ENCODE data around the gene RHBDD2.

The RHBDD2 gene

GRCh38 chr7:75876126-75876881 lies 2.5 kb upstream of the RHBDD2 start:
- H4K20me1 ChIP-seq (ENCODE audit: control insufficient read depth, insufficient read depth, low read depth, low read length): no peaks in the 10 kb centered on the region
- no peaks in the 10 kb centered on the region for H3K9me2 ChIP-seq (replicated peaks; ENCODE audit: control insufficient read depth, low read length)
- H3K4me3 ChIP-seq (ENCODE audit: low read length): no peak overlapping the region
- H3K27me3 ChIP-seq (ENCODE audit: control insufficient read depth, low read length): no peaks in the 10 kb centered on the region; the same call in 1 of the 2 replicates
- H3K36me3 ChIP-seq (ENCODE audit: control insufficient read depth, low read length): peaks cover 6% of the 10 kb centered on the region
- TF ChIP-seq CTCF (IDR thresholded peaks at IDR 0.05; ENCODE audit: low read depth, low read length, poor library complexity, severe bottlenecking): no peak
- no peak for TF ChIP-seq EZH2phosphoT487 (IDR thresholded peaks at IDR 0.05; ENCODE audit: borderline replicate concordance, low read length)
- H3K4me2 ChIP-seq (ENCODE audit: low read length): no peak overlapping the region
- H3K9me3 ChIP-seq (ENCODE audit: control insufficient read depth, insufficient read depth, low read length): no peaks in the 10 kb centered on the region
- no peak overlapping the region for H3K27ac ChIP-seq (ENCODE audit: low read depth, low read length)
- H3K79me2 ChIP-seq (ENCODE audit: control insufficient read depth, low read length): peaks cover 13% of the 10 kb centered on the region
- H3K4me1 ChIP-seq (ENCODE audit: control insufficient read depth, low read length): peaks cover 19% of the 10 kb centered on the region
- H3F3A ChIP-seq (ENCODE audit: control insufficient read depth, insufficient read depth): no peaks in the 10 kb centered on the region

DNA sequence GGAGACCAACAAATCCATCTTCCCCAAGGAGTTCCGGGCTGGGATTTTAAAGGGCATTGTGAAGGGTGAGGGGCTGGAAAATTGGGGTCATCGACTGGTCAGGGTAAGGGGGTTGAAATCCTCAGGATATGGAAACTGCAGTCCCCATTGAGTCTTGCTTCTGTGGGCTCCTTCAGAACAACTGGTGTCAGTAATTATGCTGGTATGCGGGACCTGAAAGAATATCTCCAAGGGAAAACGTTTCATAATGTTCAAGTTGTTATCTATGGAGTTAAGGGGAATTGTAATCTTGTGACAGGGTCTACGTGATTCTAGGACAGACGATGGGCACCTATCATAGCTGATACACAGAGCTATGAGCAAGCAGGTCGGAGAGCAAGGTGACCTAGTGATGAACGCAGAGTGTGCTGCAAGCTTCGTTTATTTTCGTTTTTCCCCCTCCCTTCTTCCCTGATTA lies 494 bp upstream of the RHBDD2 start:
- peak overlapping the region; percentile 81 for H3K4me2 ChIP-seq (ENCODE audit: low read length)
- H3K27me3 ChIP-seq (ENCODE audit: control insufficient read depth, low read length): no peaks in the 10 kb centered on the region
- H3K27ac ChIP-seq (ENCODE audit: low read depth, low read length): no peak overlapping the region
- H3K4me3 ChIP-seq (ENCODE audit: low read length): peak overlapping the region; percentile 76
- no peaks in the 10 kb centered on the region for H3K9me3 ChIP-seq (ENCODE audit: control insufficient read depth, insufficient read depth, low read length)
- H3K4me1 ChIP-seq (ENCODE audit: control insufficient read depth, low read length): peaks cover 19% of the 10 kb centered on the region
- peaks cover 22% of the 10 kb centered on the region for H3K36me3 ChIP-seq (ENCODE audit: control insufficient read depth, low read length)
- TF ChIP-seq EZH2phosphoT487 (IDR thresholded peaks at IDR 0.05; ENCODE audit: borderline replicate concordance, low read length): no peak
- TF ChIP-seq CTCF (IDR thresholded peaks at IDR 0.05; ENCODE audit: low read depth, low read length, poor library complexity, severe bottlenecking): no peak
- peaks cover 13% of the 10 kb centered on the region for H3K79me2 ChIP-seq (ENCODE audit: control insufficient read depth, low read length)
- no peaks in the 10 kb centered on the region for H3K9me2 ChIP-seq (replicated peaks; ENCODE audit: control insufficient read depth, low read length)
- H3F3A ChIP-seq (ENCODE audit: control insufficient read depth, insufficient read depth): no peaks in the 10 kb centered on the region
- H4K20me1 ChIP-seq (ENCODE audit: control insufficient read depth, insufficient read depth, low read depth, low read length): no peaks in the 10 kb centered on the region

DNA sequence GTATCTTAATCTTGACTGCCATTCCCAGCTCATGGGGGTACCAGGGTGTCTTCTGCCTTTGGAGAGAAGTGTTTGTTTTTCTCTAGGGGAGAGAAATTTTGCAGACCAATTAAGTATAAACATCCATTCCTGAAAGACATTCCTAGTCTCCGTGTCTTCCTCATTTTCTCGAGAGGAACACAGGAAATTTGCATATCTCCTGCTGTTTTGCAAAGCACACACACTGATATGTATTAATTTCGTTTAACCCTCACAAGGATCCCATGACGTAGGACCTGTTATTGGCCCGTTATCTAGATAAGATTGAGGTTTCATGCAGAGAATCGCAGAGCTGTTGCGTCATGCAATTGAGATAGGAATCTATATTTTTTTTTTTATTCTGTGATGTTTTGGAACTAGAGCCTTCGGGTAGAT lies 944 bp downstream of the RHBDD2 start:
- peaks cover 29% of the 10 kb centered on the region for H3K36me3 ChIP-seq (ENCODE audit: control insufficient read depth, low read length)
- no peak overlapping the region for H3K27ac ChIP-seq (ENCODE audit: low read depth, low read length)
- no peaks in the 10 kb centered on the region for H4K20me1 ChIP-seq (ENCODE audit: control insufficient read depth, insufficient read depth, low read depth, low read length)
- H3K79me2 ChIP-seq (ENCODE audit: control insufficient read depth, low read length): peaks cover 13% of the 10 kb centered on the region
- H3K9me3 ChIP-seq (ENCODE audit: control insufficient read depth, insufficient read depth, low read length): no peaks in the 10 kb centered on the region
- H3K27me3 ChIP-seq (ENCODE audit: control insufficient read depth, low read length): no peaks in the 10 kb centered on the region
- no peaks in the 10 kb centered on the region for H3K9me2 ChIP-seq (replicated peaks; ENCODE audit: control insufficient read depth, low read length)
- H3K4me1 ChIP-seq (ENCODE audit: control insufficient read depth, low read length): peaks cover 19% of the 10 kb centered on the region
- TF ChIP-seq EZH2phosphoT487 (IDR thresholded peaks at IDR 0.05; ENCODE audit: borderline replicate concordance, low read length): no peak
- TF ChIP-seq CTCF (IDR thresholded peaks at IDR 0.05; ENCODE audit: low read depth, low read length, poor library complexity, severe bottlenecking): no peak
- H3K4me3 ChIP-seq (ENCODE audit: low read length): peak overlapping the region; percentile 76
- peak overlapping the region; percentile 81 for H3K4me2 ChIP-seq (ENCODE audit: low read length)
- no peaks in the 10 kb centered on the region for H3F3A ChIP-seq (ENCODE audit: control insufficient read depth, insufficient read depth)

Data from DOHH2 (cell line).